ENCODE data around the gene FGF14.

FGF14 gene

GRCh38 chr13:101798437-101798836 lies 603.4 kb downstream of the FGF14 start:
- no peak for DNase-seq (ENCODE audit: low read depth)
- H3K4me3 ChIP-seq (ENCODE audit: low read depth, low read length) = no peak overlapping the region
- TF ChIP-seq CTCF (IDR thresholded peaks at IDR 0.05; ENCODE audit: low read depth, low read length, missing control alignments) = no peak

- TF ChIP-seq CTCF (IDR thresholded peaks at IDR 0.05; ENCODE audit: low read depth, low read length, missing control alignments) = no peak
- DNase-seq (ENCODE audit: low read depth) = no peak
- H3K4me3 ChIP-seq (ENCODE audit: low read depth, low read length) = no peak overlapping the region
These were observed 606.4 kb downstream of the FGF14 start for GRCh38 chr13:101795460-101795859.

GRCh38 chr13:101795025-101795424 lies 606.8 kb downstream of the FGF14 start:
- no peak for DNase-seq (ENCODE audit: low read depth)
- H3K4me3 ChIP-seq (ENCODE audit: low read depth, low read length) = no peak overlapping the region
- TF ChIP-seq CTCF (IDR thresholded peaks at IDR 0.05; ENCODE audit: low read depth, low read length, missing control alignments) = no peak

GRCh38 chr13:101792189-101792588 lies 609.7 kb downstream of the FGF14 start:
- no peak for TF ChIP-seq CTCF (IDR thresholded peaks at IDR 0.05; ENCODE audit: low read depth, low read length, missing control alignments)
- no peak for DNase-seq (ENCODE audit: low read depth)
- no peak overlapping the region for H3K4me3 ChIP-seq (ENCODE audit: low read depth, low read length)

GRCh38 chr13:101785858-101786257 lies 616.0 kb downstream of the FGF14 start:
- peak; percentile 40 for TF ChIP-seq CTCF (IDR thresholded peaks at IDR 0.05; ENCODE audit: low read depth, low read length, missing control alignments)
- no peak overlapping the region for H3K4me3 ChIP-seq (ENCODE audit: low read depth, low read length)
- no peak for DNase-seq (ENCODE audit: low read depth)

GRCh38 chr13:101784313-101784712 lies 617.5 kb downstream of the FGF14 start:
- DNase-seq (ENCODE audit: low read depth) = no peak
- TF ChIP-seq CTCF (IDR thresholded peaks at IDR 0.05; ENCODE audit: low read depth, low read length, missing control alignments) = no peak
- H3K4me3 ChIP-seq (ENCODE audit: low read depth, low read length) = no peak overlapping the region

GRCh38 chr13:101783554-101783953 lies 618.3 kb downstream of the FGF14 start:
- no peak overlapping the region for H3K4me3 ChIP-seq (ENCODE audit: low read depth, low read length)
- TF ChIP-seq CTCF (IDR thresholded peaks at IDR 0.05; ENCODE audit: low read depth, low read length, missing control alignments) = no peak
- DNase-seq (ENCODE audit: low read depth) = no peak
